Measurements from ENCODE around the gene MAGEA9.
"Not testable (repeated sequence)": the region's sequence is repeated elsewhere in the genome, so short reads cannot be mapped to it uniquely, and the experiment has no call there.

The MAGEA9 gene

GRCh38 chrX:149807747-149808458 is 26.2 kb downstream of the MAGEA9 start:
- no peak for DNase-seq

- no peak for DNase-seq
Observed at GRCh38 chrX:149818652-149819051, 36.9 kb downstream of the MAGEA9 start.

GRCh38 chrX:149819371-149819770 is 37.6 kb downstream of the MAGEA9 start:
- no peak for DNase-seq

- no peak for DNase-seq
Observed at GRCh38 chrX:149825424-149825823, 43.7 kb downstream of the MAGEA9 start.

- no peak for DNase-seq
Observed at GRCh38 chrX:149827254-149827653, 45.5 kb downstream of the MAGEA9 start.

GRCh38 chrX:149829751-149830191 is 48.0 kb downstream of the MAGEA9 start:
- DNase-seq: no peak

- DNase-seq: no peak
Observed at GRCh38 chrX:149830192-149830873, 48.6 kb downstream of the MAGEA9 start.

GRCh38 chrX:149831473-149831872 is 49.7 kb downstream of the MAGEA9 start:
- no peak for DNase-seq

GRCh38 chrX:149836728-149837127 is 55.0 kb downstream of the MAGEA9 start:
- not testable (repeated sequence) for DNase-seq

- DNase-seq: no peak
Observed at GRCh38 chrX:149837167-149837566, 55.4 kb downstream of the MAGEA9 start.
